ENCODE measurements around the gene L3MBTL1.

The L3MBTL1 gene

GRCh38 chr20:43544501-43544900 is 37.0 kb downstream of the L3MBTL1 start:
- Histone ChIP-seq H3K4me2 (ENCODE audit: low read depth, low read length) (no peak overlapping the region), H4K20me1 (ENCODE audit: insufficient read depth, low read length) (no peaks in the 10 kb centered on the region)

GRCh38 chr20:43545837-43546578 is 38.5 kb downstream of the L3MBTL1 start:
- Histone ChIP-seq H4K20me1 (ENCODE audit: insufficient read depth, low read length) (no peaks in the 10 kb centered on the region), H2AFZ (ENCODE audit: low read length) (no peak overlapping the region), H3K27me3 (replicated peaks; ENCODE audit: insufficient read depth, low read length) (no peaks in the 10 kb centered on the region), H3K4me2 (ENCODE audit: low read depth, low read length) (no peak overlapping the region), H3K9me3 (replicated peaks; ENCODE audit: insufficient read depth, low read length) (no peaks in the 10 kb centered on the region), H3K4me3 (ENCODE audit: low read length) (no peak overlapping the region), H3K9ac (ENCODE audit: low read length) (no peak overlapping the region), H3K79me2 (ENCODE audit: low read length) (no peaks in the 10 kb centered on the region), H3K4me1 (ENCODE audit: low read length) (0 out of 2 replicates have a peak, but pooled peaks cover 5% of the 10 kb centered on the region), H3K36me3 (replicated peaks; ENCODE audit: insufficient read depth, low read length) (no peaks in the 10 kb centered on the region), H3K27ac (ENCODE audit: low read length) (no peak overlapping the region), H3F3A (ENCODE audit: insufficient read depth, low read length) (no peaks in the 10 kb centered on the region), H3K9me2 (replicated peaks; ENCODE audit: insufficient read depth, low read length) (no peaks in the 10 kb centered on the region)
- TF ChIP-seq EZH2 (optimal IDR thresholded peaks at IDR 0.05; ENCODE audit: low read depth, low read length) (no peak), EZH2phosphoT487 (IDR thresholded peaks at IDR 0.05; ENCODE audit: low read length) (no peak), CTCF (IDR thresholded peaks at IDR 0.05; ENCODE audit: low read length) (no peak)
- no peak for DNase-seq

More at GRCh38 chr20:43544501-43544900, 37.0 kb downstream of the L3MBTL1 start:
- H2AFZ ChIP-seq (ENCODE audit: low read length), result no peak overlapping the region
- H3K9ac ChIP-seq (ENCODE audit: low read length), result no peak overlapping the region
- H3K4me1 ChIP-seq (ENCODE audit: low read length), result 0 out of 2 replicates have a peak, but pooled peaks cover 5% of the 10 kb centered on the region
- H3K9me2 ChIP-seq (replicated peaks; ENCODE audit: insufficient read depth, low read length), result no peaks in the 10 kb centered on the region
- H3K9me3 ChIP-seq (replicated peaks; ENCODE audit: insufficient read depth, low read length), result no peaks in the 10 kb centered on the region
- no peaks in the 10 kb centered on the region for H3K79me2 ChIP-seq (ENCODE audit: low read length)
- no peak for DNase-seq
- no peaks in the 10 kb centered on the region for H3K27me3 ChIP-seq (replicated peaks; ENCODE audit: insufficient read depth, low read length)
- no peak overlapping the region for H3K27ac ChIP-seq (ENCODE audit: low read length)
- no peaks in the 10 kb centered on the region for H3F3A ChIP-seq (ENCODE audit: insufficient read depth, low read length)
- H3K4me3 ChIP-seq (ENCODE audit: low read length), result no peak overlapping the region
- H3K36me3 ChIP-seq (replicated peaks; ENCODE audit: insufficient read depth, low read length), result no peaks in the 10 kb centered on the region
- TF ChIP-seq EZH2 (optimal IDR thresholded peaks at IDR 0.05; ENCODE audit: low read depth, low read length), result no peak
- TF ChIP-seq EZH2phosphoT487 (IDR thresholded peaks at IDR 0.05; ENCODE audit: low read length), result no peak
- no peak for TF ChIP-seq CTCF (IDR thresholded peaks at IDR 0.05; ENCODE audit: low read length)

- no peak overlapping the region for H2AFZ ChIP-seq (ENCODE audit: low read length)
- TF ChIP-seq EZH2phosphoT487 (IDR thresholded peaks at IDR 0.05; ENCODE audit: low read length) (no peak), CTCF (IDR thresholded peaks at IDR 0.05; ENCODE audit: low read length) (no peak), EZH2 (optimal IDR thresholded peaks at IDR 0.05; ENCODE audit: low read depth, low read length) (no peak)
- no peaks in the 10 kb centered on the region for H3K36me3 ChIP-seq (replicated peaks; ENCODE audit: insufficient read depth, low read length)
- no peak overlapping the region for H3K4me2 ChIP-seq (ENCODE audit: low read depth, low read length)
- no peaks in the 10 kb centered on the region for H3K9me3 ChIP-seq (replicated peaks; ENCODE audit: insufficient read depth, low read length)
- H3F3A ChIP-seq (ENCODE audit: insufficient read depth, low read length), result no peaks in the 10 kb centered on the region
- DNase-seq, result no peak
- H4K20me1 ChIP-seq (ENCODE audit: insufficient read depth, low read length), result no peaks in the 10 kb centered on the region
- no peak overlapping the region for H3K27ac ChIP-seq (ENCODE audit: low read length)
- H3K9me2 ChIP-seq (replicated peaks; ENCODE audit: insufficient read depth, low read length), result no peaks in the 10 kb centered on the region
- H3K79me2 ChIP-seq (ENCODE audit: low read length), result no peaks in the 10 kb centered on the region
- H3K4me3 ChIP-seq (ENCODE audit: low read length), result no peak overlapping the region
- no peak overlapping the region for H3K9ac ChIP-seq (ENCODE audit: low read length)
- H3K4me1 ChIP-seq (ENCODE audit: low read length), result 0 out of 2 replicates have a peak, but pooled peaks cover 4% of the 10 kb centered on the region
- no peaks in the 10 kb centered on the region for H3K27me3 ChIP-seq (replicated peaks; ENCODE audit: insufficient read depth, low read length)
Observed at GRCh38 chr20:43548273-43548880, 40.9 kb downstream of the L3MBTL1 start.
